ENCODE results near the gene ATXN2.
A peak's percentile ranks its signal among the peaks of the same experiment; 100 is the strongest.
"Not testable (repeated sequence)": the region's sequence is repeated elsewhere in the genome, so short reads cannot be mapped to it uniquely, and the experiment has no call there.

ATXN2 gene

DNA sequence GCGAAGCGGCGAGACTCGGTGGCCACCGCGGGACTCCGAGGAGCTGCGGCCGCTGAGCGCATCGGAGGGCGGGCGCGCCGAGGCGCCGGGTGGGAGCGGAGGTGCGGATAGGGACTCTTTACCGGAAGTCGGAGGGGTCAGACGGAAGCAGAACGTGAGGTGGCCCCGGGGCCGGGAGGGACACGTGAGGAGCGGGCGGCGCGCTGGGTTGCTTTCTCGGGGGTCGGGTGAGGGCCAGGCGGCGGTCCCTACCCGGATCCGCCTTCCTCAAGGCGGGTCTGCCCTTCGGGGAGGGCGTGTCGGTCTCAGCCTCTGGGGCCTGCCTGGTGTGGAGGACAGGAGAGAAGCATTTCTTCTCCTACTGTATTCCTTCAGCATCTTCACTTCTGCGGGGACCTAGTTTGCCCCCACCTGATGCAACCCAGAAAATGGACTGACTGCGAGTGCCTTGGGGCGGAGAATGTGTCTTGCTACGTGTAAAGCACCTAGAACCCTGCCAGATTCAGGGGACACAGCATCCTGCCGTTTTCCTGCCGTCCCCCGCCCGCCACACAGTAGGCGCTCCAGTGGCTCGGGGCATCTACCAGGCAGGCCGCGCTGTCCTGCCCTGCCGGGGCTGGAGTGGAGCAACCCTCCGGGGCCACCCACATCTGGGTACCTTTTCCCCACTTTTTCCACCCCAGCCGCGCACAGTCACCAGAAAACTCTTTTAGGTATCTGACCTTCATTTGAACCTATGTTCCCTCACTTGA is 514 bp upstream of the ATXN2 start:
- peak; percentile 93 for DNase-seq

DNA sequence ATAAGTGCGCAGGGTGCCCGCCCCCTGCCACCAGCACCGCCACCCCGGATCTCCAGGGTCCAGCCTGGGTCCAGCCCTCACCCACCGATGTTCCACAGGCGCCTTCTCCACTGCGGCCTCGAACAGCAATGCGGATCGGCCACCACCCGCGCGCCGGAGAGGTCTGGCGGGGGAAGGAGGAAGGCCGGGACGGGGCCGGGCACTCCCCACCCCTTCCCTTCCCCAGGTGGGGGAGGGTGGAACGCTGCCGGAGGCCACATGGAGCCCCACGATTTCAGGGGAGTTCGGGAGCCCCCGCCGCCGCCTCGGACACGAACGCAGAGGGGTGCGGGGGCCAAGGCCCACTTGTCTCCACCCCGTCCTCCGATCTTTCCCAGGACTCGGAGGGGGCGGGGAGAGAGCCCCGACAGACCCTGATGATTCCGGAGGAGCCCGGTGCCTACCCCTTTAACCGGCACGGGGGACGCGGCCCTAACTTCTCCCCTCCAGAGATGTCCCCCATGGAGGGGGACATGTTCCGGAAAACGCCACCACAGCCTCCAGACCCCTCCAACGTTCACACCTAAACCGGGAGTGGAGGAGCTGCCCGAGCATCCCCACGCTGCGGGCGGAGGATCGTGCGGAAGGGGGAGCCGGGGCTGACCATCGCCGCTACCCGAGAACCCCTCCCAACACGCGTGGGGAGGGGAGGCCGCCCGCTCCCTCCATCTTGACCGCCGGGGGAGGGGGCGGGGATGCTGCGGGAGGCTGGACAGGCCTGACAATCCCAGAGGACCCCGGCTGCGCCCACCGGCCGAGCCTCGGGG is 1.1 kb downstream of the ATXN2 start:
- DNase-seq = peak; percentile 13

DNA sequence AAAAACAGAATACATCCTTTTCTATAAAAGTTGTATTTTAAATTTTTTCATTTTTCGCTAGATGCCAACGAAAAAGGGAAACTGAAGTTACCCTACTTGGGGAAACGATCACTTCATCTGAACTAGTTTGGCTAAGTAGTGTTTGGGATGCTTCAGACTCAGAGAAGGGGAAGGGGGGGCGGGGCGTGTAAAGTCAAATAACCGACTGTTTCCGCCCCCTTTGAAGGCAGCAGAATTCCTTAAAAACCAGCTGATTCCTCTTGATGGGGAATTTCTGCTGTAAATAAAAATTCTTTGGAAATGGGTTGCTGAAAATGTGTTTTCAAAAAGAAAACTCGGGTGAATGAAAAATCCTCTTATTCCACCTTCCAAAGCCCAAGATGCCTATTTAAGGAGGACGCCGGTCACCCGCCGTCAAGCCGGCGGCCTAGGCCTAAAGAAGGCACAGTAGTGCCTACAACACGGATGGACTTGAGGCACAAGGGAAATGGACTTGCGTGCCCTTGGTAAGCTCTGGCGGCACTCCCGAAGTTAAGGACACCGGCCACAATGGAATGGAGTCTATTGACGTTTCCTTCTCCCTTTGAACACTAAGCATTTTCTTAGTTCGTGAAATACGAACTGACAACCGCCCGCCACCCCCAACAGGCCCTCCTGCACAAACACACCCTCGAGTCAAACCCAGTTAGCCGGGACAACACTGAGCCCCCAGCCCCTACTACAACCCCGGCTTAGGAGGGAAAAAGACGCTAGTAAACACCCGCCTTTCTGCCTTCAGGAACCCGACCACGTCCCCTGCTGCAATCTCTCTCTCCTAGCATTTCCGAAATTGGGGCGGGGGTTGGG is 1.9 kb downstream of the ATXN2 start:
- peak; percentile 56 for DNase-seq

DNA sequence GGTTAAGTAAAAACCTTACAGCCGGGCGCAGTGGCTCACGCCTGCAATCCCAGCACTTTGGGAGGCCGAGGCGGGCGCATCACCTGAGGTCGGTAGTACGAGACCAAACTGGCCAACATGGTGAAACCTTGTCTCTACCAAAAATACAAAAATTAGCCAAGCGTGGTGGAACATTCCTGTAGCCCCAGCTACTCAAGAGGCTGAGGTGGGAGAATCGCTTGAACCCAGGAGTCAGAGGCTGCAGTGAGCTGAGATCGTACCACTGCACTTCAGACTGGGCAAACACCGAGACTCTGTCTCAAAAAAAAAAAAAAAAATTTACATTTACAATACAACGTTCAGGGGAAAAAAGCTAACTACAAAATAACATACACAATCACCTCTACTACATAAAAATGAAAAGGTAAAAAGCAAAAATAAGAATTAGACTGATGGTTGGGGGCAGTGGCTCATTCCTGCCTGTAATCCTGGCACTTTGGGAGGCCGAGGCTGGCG is 3.7 kb downstream of the ATXN2 start:
- not testable (repeated sequence) for DNase-seq

DNA sequence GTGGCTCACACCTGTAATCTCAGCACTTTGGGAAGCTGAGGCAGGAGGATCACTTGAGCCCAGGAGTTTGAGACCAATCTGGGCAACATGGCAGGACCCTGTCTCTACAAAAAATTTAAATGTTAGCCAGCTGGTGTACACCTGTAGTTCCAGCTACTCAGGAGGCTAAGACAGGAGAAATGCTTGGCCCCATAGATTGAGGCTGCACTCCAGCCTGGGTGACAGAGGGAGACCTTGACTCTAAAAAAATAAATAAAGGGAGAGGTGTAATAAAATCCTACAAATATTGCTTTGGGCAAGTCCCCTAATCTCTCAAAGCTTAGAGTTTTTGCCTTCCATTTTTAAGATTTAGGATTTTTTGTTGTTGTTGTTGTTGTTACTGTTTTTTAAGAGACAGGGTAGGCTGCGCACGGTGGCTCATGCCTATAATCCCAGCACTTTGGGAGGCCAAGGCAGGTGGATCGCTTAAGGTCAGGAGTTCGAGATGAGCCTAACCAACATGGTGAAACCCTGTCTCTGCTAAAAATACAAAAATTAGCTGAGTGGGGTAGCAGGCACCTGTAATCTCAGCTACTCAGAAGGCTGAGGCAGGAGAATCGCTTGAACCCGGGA is 7.6 kb downstream of the ATXN2 start:
- DNase-seq = not testable (repeated sequence)

DNA sequence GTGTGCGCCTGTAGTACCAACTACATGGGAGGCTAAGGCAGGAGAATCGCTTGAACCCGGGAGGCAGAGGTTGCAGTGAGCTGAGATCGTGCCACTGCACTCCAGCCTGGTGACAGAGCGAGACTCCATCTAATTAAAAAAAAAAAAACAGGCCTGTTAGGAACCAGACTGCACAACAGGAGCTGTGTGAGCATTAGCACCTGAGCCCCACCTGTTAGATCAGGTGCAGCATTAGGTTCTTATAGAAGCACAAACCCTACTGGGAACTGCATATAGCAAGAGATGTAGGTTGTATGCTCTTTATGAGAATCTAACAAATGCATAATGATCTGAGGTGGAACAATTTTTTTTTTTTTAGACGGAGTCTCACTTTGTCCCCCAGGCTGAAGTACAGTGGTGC is 8.6 kb downstream of the ATXN2 start:
- DNase-seq = no peak

DNA sequence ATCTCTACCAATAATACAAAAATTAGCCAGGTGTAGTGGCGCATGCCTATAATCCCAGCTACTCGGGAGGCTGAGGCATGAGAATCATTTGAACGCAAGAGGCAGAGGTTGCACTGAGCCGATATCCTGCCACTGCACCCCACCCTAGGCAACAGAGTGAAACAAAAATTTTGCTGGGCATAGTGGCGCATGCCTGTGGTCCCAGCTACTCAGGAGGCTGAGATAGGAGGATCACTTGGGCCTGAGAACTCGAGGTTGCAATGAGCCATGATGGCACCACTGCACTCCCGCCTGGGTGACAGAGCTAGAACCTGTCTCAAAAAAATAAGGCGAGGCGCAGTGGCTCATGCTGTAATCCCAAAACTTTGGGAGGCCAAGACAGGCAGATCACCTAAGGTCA is 9.5 kb downstream of the ATXN2 start:
- no peak for DNase-seq

DNA sequence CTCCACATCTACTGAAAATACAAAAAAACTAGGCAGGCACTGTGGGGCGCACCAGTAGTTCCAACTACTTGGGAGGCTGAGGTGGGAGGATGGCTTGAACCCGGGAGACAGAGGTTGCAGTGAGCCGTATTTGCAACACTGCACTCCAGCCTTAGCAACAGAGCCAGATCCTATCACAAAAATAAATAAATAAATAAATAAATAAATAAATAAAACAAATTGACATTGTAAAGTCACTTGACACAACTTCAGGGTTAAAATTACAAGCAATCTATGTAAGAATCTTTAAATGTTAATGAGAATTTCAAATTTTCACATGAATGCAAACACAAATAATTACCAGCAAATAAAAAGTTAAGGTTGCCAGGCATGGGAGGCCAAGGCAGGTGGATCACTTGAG is 11.1 kb downstream of the ATXN2 start:
- no peak for DNase-seq

DNA sequence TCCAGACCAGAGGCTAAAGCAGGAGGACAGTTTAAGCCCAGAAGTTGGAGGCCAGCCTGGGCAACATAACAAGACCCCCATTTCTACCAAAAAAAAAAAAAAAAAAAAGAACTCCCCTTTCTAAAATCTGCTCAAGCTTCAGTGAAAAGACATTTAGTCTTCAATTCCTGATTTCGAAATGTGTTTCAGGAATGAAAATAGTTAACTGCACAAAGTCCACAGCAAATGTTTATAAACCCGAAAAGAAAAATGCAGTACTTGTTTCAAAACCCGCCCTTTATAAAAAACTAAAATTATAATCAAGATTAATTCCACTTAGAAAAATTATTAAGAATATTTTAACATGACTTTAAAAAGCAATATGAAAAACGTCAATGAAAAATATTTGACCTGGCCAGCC is 12.1 kb downstream of the ATXN2 start:
- no peak for DNase-seq

DNA sequence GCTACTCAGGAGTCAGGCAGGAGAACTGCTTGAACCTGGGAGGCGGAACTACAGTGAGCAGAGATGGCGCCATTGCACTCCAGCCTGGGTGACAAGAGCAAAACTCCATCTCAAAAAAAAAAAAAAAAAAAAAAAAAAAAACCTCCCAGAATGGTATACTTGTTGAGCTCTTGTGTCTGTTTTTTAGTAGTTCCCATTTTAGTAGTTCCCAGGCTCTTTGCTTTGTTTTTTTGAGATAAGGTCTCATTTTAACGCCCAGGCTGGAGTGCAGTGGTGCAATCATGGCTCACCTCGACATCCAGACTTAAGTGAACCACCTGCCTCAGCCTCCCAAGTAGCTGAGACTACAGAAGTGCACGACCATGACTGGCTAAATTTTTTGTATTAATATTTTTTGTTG is 13.4 kb downstream of the ATXN2 start:
- DNase-seq = no peak

DNA sequence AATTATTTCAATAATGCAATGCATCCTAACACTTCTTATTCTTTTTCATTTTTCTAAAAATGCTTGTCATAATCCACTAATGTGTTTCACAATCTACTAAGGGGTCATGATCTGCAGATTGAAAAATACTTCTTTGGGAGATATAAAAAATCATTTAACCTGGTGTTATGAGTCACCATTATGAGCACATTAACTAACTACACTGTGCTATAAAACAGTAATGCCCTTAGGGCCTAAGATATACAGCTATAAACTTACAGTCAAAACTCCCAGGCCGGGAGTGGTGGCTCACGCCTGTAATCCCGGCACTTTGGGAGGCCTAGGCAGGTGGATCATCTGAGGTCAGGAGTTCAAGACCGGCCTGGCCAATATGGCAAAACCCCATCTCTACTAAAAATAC is 14.2 kb downstream of the ATXN2 start:
- no peak for DNase-seq

DNA sequence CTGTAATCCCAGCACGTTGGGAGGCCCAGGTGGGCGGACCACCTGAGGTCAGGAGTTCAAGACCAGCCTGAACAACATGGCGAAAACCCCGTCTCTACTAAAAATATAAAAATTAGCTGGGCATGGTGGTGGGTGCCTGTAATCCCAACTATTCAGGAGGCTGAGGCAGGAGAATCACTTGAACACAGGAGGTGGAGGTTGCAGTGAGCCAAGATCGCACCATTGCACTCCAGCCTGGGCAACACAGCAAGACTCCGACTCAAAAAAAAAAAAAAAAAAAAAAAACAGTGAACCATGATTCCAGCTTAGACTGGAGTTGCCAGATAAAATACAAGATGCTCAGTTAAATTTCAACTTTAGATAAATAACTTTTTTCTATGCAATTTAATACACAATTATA is 15.6 kb downstream of the ATXN2 start:
- not testable (repeated sequence) for DNase-seq

DNA sequence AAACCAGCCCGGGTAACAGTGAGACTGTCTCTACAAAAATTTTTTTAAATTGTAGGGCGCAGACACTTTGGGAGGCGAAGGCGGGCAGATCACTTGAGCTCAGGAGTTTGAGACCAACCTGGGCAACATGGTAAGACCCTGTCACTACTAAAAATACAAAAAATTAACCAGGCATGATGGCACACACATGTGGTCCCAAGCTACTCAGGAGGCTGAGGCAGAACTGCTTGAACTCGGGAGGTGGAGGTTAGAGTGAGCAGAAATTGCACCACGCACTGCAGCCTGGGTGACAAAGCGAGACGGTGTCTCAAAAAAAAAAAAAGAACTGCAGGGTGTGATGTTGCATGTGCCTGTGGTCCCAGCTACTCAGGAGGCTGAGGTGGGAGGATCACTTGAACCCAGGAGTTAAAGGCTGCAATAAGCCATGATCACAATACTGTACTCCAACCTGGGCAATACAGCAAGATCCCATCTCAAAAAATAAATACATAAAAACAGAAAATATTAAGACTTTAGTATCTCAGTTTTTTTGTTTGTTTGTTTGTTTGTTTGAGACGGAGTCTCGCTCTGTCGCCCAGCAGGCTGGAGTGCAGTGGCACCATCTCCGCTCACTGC is 16.9 kb downstream of the ATXN2 start:
- no peak for DNase-seq

DNA sequence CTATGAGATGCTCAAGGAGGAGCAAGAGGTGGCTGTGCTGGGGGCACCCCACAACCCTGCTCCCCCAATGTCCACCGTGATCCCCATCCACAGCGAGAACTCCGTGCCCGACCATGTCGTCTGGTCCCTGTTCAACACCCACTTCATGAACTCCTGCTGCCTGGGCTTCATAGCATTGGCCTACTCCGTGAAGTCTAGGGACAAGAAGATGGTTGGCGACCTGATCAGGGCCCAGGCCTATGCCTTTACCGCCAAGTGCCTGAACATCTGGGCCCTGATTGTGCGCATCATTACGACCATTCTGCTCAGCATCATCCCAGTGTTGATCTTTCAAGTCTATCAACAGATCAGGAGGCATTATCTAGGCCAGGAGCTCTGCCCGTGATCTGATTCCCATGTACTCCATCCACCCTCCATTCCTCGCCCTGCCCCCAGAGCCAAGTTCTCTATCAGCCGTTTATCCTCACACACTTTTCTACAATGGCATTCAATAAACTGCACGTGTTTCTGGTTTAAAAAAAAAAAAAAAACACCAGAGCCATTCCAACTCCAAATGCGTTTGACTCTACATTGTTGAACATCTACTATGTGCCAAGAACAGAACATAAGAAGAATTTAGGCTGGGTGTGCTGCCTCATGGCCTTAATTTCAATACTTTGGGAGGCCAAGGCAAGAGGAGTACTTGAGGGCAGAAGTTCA is 17.5 kb downstream of the ATXN2 start:
- DNase-seq = no peak

DNA sequence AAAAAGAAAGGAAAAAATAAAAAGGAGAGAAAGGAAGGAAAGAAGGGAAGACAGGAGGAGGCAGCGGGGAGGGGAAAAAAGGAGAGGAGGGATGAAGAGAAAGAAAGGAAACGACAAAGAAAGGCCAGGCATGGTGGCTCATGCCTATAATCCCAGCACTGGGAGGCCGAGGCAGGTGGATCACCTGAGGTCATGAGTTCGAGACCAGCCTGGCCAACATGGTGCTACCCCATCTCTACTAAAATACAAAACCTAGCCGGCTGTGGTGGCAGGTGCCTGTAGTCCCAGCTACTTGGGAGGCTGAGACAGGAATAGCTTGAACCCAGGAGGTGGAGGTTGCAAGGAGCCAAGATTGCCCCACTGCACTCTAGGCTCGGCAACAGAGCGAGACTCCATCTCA is 18.4 kb downstream of the ATXN2 start:
- no peak for DNase-seq

DNA sequence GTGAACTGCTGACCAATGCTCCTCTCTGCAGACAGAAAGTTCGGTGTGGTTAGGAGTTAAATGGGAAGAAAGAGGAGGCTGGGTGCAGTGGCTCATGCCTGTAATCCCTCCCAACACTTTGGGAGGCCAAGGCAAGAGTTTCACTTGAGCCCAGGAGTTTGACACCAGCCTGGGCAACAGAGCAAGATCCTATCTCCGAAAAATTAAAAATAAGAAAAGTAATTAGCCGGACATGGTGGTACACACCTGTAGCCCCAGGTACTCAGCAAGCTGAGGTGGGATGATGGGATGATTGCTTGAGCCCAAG is 19.0 kb downstream of the ATXN2 start:
- no peak for DNase-seq

DNA sequence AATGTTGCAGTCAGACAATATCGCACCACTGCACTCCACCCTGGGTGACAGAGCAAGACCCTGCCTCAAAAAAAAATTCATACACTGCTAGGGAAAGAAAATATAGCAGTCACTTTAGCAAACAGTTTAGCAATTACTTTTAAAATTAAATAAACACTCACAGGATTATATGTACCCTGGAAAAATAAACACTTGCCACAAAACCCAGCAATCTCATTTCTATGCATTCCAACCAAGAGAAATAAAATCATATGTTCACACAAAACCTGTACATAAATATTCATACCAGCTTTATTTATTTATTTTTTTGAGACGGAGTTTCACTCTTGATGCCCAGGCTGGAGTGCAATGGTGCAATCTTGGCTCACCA is 20.2 kb downstream of the ATXN2 start:
- no peak for DNase-seq

DNA sequence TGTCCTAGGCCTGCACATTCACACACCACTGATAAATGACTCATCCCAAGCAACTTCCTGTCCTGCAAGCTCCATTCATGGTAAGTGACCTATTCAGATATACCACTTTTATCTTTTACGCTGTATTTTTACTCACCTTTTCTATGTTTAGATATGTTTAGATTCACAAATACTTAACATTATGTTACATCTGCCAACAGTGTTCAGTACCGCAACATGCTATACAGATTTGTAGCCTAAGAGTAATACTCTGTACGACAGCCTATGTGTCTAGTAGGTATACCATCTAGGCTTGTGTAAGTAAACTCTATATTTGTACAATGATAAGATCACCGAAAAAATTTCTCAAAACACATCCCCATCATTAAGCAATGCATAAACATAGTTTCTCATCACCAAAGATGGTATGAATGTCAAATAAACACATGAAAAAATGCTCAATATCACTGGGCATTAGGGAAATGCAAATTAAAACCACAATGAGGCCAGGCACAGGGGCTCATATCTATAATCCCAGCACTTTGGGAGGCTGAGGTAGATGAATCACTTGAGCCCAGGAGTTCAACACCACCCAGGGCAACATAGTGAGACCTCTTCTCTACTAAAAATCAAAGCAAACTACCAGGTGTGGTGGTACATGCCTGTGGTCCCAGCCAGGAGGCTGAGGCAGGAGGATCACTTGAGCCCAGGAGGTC is 20.7 kb downstream of the ATXN2 start:
- no peak for DNase-seq

DNA sequence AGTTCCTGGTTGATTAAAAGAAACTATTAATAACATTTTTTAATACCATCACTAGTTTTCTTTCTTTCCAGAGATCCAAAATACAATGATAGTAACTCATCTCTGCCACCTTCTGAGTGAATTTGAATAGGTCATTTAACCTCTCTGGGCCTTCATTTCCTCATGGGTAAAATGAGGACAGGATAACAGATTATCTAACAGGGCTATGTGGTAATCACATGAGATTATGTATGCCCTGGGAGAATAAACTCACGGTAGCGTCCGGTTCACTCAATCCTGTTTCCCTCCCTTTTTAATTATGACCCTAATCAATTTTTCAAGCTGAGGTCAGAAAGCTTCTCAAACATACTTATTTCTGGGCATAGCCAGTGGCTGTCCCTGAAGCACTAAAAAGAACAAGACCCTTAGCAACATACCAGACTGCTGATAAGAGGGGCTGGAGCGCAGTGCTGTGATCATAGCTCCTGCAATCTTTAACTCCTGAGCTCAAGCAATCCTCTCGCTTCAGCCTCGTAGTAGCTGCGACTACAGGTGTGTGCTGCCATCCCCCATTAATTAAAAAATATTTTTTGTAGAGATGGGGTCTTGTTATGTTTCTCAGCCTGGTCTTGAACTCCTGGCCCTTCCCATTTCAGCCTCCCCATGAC is 24.2 kb downstream of the ATXN2 start:
- DNase-seq = no peak

DNA sequence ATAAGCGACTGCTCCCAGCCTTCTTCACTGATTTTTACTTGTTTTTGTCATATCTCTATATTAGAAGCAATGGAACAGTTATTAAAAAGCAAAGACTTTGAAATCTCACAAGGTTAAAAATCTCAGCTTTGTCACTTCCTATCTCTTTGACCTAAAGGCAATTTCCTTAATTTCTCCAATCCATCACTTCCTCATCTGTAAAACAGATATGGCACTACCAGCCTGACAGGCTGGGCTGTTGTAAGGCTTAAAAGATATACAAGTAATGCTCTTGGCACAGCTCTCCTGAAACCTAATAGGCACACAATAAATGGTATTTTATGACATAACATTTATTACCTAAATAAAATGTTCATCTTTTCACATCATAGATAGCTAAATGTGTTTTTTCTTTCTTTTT is 25.6 kb downstream of the ATXN2 start:
- no peak for DNase-seq
